OCI-M1 (cell line): ENCODE results near the gene DCHS2.
A peak's percentile ranks its signal among the peaks of the same experiment; 100 is the strongest.

Experiments used
- DNase-seq: peaks from one replicate; lab custom pipeline; 2025; lab: John Stamatoyannopoulos, UW

DCHS2 gene

GRCh38 chr4:154454710-154455109 is 36.9 kb downstream of the DCHS2 start:
- DNase-seq, result no peak

GRCh38 chr4:154452798-154453346 is 38.7 kb downstream of the DCHS2 start:
- no peak for DNase-seq

DNA sequence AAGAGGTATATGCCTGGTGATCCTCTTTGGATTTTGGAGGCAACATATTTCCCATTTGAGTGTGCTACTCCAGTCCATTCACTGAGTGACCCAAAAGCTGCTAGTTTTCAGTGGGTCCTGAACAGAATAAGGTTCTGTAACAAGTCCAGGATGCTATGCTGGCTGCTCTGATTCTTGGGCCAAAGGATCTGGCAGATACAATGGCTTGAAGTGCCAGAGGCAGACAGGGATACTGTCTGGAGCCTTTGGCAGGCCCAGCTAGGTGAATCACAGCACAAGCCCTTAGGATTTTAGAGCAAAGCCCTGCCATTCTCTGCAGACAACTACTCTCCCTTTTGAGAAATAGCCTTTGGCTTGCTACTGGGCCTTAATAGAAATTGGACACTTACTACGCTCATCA is 40.6 kb downstream of the DCHS2 start:
- DNase-seq, result no peak

DNA sequence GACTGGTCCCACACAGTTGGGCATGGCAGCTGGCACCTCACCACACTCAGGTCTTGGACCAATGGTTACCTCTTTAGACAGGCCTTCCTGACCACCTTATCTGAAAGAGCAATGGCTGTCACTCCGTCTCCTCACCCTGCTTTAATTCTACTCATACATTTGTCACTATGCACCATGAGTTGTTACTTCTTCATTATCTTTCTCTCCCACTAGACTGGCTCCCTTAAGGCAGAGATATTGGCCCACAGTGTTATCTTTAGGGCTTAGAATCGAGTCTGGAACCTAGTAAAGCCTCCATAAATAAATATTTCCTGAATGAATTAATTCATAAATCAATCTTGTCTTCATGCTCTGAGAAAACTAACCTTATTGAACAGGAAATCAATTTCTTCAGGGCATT is 46.6 kb downstream of the DCHS2 start:
- no peak for DNase-seq

- DNase-seq, result no peak
Measured at GRCh38 chr4:154441982-154442381, 49.6 kb downstream of the DCHS2 start.

DNA sequence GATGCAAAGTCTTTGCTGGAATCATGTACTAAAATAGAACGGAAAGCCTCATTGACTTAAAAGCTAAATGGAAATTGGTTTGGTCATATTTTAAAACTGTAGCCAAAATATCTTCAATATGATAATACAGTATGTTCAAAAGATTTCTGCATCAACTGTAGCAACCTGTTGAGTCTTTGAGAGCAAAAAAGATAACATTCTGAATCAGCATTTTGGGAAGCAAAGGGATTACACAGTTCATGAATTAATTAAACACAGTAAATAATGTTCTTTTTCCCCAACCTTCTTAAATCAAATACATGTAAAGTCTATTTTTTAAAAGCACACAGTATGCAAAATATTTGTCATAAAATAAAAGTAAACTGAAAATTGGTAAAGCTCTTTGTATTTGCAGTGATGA is 50.5 kb downstream of the DCHS2 start:
- DNase-seq, result no peak

DNA sequence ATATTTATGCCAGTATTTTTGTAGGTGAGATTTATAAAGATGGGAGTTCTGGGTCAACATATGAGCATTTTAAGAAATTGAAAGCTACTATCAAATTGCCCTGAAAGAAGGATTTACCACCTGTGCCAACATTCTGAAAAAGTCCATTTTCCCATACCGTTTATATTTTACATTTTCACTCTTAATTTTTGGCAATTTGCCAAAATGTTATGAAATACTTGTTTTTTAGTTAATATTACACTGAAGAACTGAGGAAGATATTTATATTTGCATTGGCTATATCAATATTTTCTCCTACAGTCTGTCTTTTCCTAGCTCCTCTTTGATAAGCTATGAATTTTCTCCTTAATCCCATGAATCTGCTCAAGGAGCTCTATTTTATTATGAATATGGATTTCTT is 52.4 kb downstream of the DCHS2 start:
- DNase-seq, result no peak

- DNase-seq, result no peak
Measured at GRCh38 chr4:154435895-154436294, 55.7 kb downstream of the DCHS2 start.

DNA sequence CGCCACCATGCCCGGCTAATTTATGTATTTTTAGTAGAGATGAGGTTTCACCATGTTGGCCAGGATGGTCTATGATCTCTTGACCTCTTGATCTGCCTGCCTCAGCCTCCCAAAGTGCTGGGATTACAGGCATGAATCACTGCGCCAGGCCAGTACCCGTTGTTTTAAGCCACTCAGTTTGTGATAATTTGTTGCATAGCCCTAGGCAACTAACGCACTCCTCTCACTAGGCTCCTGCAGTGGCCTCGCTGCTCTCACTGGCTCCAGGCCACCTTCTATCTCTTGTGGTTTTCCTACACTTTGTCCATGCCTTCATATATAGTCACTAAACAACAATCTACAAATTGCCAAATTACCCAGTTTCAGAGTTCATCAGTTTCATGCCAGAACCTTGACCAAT is 58.1 kb downstream of the DCHS2 start:
- no peak for DNase-seq

DNA sequence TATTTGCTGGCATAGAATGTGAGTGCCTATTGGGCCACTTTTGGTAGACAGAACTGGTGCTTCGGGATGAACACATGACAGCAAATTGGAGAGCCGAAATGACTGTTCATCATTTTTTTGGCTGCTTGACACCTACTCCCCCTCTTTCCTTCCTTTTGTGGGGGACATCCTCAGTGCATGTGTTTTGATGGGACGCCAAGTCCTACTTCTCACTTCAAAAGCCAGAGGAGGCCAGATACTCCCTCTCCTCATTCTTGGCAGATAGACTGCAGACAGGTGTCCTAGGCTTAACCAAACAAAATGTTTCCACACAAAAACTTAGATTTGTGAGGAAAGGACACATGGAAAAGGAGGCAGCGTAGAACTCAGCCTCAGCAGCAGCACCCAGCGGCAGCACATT is 62.4 kb downstream of the DCHS2 start:
- DNase-seq, result no peak

DNA sequence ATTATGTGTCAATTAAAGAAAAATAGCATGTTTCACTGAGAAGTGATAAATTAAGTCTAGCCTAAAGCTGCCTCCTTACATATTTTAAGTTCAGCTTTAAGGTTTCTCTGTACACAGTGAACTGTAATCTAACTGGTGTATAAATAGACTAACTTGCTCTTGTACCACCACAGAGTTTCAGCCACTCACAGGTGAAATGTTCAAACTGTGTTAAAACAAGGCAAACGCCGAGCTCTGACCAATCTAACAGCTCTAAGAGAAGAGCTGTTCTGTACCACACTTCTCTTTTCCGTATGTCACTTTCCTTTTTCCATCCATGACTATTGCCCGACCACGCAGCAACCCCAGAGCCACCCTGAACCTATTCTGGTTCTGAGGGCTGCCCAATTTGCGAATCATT is 64.5 kb downstream of the DCHS2 start:
- DNase-seq, result no peak

DNA sequence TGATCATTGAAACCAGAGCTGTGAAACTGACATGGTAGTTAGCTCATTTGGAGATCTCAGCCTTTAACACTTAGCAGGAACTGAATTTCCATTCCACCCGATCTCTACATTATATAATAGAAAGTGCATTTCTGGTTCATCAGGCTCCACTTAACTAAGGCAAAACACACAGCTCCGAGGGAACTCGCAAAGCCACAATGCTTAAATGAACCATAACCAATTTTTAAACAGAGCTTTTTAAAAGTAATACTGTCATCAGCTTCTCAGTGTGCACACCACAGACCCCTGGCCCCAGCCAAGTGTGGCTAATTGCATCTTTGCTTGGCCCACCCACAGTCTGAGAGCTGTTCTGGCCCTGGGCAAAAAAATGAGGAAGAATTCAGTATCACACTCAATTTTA is 66.1 kb downstream of the DCHS2 start:
- no peak for DNase-seq

GRCh38 chr4:154424810-154425484 is 66.7 kb downstream of the DCHS2 start:
- no peak for DNase-seq

GRCh38 chr4:154422152-154422551 is 69.4 kb downstream of the DCHS2 start:
- DNase-seq, result no peak

DNA sequence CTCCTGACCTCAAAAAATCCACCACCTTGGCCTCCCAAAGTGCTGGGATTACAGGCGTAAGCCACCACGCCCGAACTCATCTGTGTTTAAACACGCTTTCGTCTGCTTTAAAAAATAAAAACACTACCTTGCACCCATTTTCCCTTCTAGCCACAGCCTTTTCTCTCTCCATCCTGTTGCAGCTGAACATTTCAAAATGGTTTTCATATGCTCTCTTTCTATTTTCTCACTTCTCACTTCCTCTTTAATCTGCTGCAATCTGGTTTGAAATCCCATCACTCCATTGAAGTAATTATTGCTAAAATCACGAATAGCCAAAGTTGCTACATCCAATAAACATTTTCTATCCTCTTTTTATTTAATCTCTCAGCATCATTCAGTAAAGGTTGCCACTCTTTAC is 70.0 kb downstream of the DCHS2 start:
- DNase-seq, result no peak

DNA sequence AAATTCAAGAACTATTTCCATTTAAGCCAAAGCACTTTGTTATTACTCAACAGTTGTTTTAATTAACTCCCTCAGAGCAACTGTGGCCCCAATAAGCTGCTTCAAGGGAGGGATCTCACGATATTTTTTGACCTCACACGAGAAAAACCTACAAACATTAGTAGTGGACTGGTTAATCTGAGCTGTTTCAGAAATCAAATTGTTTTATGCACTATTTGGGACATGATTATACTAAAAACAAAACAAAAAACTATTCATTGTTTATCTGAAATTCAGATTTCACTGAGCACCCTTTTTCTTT is 74.3 kb downstream of the DCHS2 start:
- DNase-seq, result no peak

DNA sequence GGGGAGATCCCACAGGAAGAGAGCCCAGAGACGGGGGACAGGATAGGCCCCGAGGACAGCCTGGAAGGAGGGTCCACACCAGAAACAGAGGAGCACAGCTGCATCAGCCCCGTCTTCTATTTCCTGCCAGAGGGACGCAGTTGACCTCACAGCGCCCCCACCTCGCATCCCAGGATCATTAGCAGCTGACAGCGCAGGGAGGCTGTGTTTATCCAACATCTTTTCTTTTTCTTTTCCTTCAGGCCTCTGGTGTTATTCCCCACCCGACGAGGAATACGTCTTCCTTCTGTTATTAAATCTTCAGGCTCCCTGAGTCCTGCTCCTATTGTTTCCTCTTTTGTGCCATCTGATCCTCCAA is 75.4 kb downstream of the DCHS2 start:
- no peak for DNase-seq

DNA sequence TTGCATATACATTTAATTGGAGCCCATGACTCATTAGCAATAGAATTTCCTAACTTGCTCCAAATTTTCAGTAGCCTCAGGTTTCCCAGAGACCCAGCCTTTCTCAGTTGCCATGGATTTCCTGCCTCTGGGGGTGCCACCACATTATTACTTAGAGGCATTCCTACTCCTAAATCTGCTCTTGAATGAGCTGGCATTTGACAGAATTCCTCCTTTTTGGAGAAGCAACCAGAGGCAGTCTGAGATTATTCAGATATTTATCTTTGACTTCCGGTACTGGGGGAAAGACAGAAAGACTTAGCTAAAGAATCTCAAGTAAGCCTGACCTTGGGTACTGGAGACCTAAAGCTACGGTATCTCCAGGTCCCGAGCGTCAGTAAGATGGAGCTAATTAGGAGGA is 76.3 kb downstream of the DCHS2 start:
- DNase-seq, result no peak

GRCh38 chr4:154414796-154415195 is 76.8 kb downstream of the DCHS2 start:
- no peak for DNase-seq

- DNase-seq, result no peak
Measured at GRCh38 chr4:154414371-154414770, 77.2 kb downstream of the DCHS2 start.

DNA sequence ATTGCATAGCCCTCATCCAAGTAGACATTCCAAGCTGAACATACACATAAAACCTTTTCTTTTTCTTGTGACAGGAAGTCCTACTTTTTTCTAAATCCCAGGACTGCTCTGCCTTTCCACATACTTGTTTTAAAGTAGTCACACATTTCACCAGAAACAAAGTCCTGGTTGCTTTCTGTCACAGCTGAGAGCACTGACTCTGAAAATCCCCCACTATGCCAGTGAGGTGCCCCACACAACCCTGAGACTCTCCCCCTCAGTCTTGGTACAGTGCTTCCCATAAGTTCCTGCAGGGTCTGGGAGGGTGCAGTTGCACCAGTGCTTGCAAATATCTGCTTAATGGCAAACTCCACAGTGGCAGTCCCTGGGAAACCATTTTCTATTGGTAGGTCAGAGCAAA is 84.2 kb downstream of the DCHS2 start:
- no peak for DNase-seq

- DNase-seq, result peak; percentile 88
Measured at GRCh38 chr4:154406018-154406795, 85.4 kb downstream of the DCHS2 start.

DNA sequence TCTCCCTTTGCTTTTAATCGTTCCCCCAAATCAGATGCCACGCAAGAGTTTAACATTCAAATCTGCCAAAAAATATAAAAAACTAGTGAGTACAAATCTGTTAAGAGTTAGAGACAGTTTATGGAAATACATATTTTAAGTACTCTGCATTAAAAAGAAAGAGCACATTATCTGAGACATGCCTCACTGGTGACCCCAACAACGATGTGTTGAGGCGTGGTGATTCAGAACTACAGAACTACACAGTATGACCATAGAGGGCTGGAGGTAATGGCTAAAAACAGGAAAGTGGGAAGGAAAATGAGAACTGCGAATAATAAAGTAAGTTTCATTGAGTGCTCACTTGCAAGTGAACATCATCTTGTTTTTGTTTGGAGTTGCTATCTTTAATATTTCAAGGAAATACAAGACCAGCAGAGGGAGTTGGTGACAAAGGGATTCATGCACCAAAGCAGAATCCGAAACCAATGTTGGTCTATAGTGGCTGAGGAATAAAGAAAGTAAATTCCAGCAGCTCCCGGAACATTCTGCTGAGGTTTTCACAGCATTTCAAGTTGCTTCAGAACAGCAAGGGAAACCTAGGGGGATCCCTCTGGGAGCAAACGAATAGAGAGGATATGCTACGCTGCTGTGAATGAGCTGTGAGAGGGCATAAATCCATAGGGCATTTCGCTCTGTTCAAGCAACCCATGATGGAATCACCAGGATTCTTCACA is 92.2 kb downstream of the DCHS2 start:
- DNase-seq, result peak; percentile 83
